Measurements from ENCODE around the gene CD40. TPM values are rescaled to one million over a fixed set of nuclear protein-coding genes. Genes with fewer than 3 reads are reported as not detected.
A peak's percentile ranks its signal among the peaks of the same experiment; 100 is the strongest.

CD40 gene
- total RNA-seq: 0.41 TPM

DNA sequence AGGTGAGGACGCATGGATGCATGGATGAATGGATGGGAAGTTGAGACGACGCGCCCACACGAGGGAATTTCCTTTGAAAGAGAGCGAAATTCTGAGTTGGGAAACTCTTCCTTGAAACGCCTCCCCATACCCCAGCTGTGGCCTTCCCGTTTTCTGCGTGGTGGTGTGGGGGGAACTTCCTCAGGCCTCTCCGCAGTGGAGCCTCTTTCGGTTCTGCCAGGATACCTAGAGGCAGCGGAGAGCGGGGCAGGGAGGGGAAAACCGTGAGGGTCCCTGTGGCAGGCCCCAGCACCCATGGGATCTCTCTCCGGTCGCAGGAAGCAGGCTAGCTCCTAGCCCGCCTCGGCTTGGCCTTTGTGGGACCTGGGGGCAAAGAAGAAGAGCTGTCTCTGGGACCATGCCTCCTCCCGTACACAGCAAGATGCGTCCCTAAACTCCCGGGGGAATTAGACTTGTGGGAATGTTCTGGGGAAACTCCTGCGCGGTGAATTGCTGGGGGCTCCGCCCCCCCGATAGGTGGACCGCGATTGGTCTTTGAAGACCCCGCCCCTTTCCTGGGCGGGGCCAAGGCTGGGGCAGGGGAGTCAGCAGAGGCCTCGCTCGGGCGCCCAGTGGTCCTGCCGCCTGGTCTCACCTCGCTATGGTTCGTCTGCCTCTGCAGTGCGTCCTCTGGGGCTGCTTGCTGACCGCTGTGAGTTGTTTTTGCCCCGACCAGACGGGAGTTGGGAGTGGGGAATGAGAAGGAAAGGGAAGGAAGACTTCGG, at the start of gene CD40:
TSS of gene CD40 (plus strand) at position 611 of the 764 bp plus-strand sequence. CDS start at position 641, 30 bp downstream.
- FAIRE-seq (no peak), DNase-seq (ENCODE audit: low spot score in 2 of 2) (peak; percentile 45 to 87)

DNA sequence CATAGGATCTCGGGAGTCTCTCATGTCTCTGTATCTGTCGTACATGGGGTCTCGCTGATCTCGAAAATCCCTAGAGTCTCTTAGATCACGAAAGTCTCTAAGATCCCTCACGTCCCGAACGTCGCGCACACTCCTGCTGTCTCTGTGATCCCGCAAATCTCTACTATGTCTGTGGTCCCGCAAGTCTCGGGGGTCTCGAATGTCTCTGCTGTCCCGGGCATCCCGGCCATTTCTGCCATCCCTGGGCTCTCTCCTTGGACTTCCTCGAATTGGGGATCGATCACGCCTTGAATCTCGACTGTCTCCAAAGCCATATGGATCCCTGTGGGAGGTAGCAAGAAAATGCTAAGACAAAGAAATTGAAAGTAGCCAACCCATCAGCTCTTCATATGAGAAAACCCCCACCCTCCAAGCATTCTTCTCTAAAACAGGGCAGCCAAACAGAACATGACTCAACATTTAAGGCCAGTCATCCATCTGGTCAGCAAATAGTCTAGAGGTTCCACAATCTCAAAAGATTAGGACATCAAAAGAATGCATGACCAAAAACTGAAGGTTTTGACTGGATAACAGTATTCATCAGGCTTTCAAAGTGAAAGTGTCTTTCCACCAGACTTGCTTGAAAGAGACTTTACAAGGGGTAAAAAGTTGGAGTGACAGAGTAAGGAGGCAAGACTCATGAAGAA, 47.8 kb upstream of the CD40 start:
- FAIRE-seq (no peak), DNase-seq (ENCODE audit: low spot score in 2 of 2) (no peak)

GRCh38 chr20:46071573-46071972, 46.5 kb upstream of the CD40 start:
- FAIRE-seq (no peak), DNase-seq (ENCODE audit: low spot score in 2 of 2) (no peak)

GRCh38 chr20:46073024-46073423, 45.1 kb upstream of the CD40 start:
- DNase-seq (ENCODE audit: low spot score in 2 of 2) (no peak), FAIRE-seq (no peak)

- FAIRE-seq (no peak), DNase-seq (ENCODE audit: low spot score in 2 of 2) (no peak)
Measured at GRCh38 chr20:46073443-46073842, 44.7 kb upstream of the CD40 start.

- no peak for FAIRE-seq
- DNase-seq (ENCODE audit: low spot score in 2 of 2): no peak
Measured at GRCh38 chr20:46074006-46074405, 44.1 kb upstream of the CD40 start.

GRCh38 chr20:46076806-46077205, 41.3 kb upstream of the CD40 start:
- FAIRE-seq (no peak), DNase-seq (ENCODE audit: low spot score in 2 of 2) (no peak)

DNA sequence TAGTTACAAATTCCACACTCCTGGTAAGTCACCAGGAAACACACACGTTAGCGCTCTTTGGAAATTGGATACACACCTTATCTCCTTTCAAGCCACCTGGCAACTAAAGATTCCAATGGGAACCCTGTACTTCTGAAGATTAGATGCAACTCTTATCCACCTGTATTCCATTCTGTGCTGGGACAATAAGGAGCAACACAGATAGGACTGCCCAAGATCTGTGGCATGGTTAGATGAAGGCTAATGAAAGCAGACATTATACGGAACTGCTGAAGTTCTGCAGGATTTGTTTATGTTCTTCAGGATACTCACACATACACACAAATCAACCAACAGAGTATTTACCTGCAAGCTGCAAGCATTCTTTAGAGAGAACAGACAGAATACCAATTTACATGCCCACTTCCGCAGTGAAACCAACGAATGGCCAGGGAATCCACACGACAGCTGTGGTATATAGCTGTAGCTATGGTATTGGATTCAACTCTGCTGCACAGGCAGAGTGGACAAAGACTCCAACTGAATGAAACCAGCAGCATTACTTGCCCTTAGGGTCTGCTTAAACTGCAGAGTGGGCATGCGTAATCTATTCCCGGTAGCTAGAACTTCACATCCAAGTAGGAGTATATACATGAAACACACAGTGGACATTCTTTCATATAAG, 40.3 kb upstream of the CD40 start:
- DNase-seq (ENCODE audit: low spot score in 2 of 2): no peak
- no peak for FAIRE-seq

GRCh38 chr20:46078954-46079353, 39.2 kb upstream of the CD40 start:
- no peak for DNase-seq (ENCODE audit: low spot score in 2 of 2)
- no peak for FAIRE-seq

- DNase-seq (ENCODE audit: low spot score in 2 of 2): no peak
Measured at GRCh38 chr20:46081074-46081473, 37.0 kb upstream of the CD40 start.

DNA sequence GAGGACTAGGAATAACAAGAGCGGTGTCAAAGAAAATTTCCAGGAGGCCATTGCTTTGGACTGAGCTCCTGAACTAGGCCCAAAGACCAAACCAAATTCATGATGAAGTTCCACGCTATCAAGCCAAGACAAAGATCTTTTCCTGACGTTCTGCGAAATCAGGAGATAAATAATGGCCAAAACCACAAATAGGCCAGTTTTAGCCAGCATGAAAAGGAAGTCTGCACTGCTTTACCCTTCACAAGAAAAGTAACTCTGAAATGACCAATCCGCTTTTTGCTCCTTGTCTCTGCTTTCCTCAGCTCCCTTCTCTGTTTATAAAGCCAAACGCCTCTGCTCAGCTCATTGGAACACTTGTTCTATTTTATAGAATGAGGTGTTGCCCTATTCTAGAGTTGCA, 35.0 kb upstream of the CD40 start:
- DNase-seq (ENCODE audit: low spot score in 2 of 2) (no peak), FAIRE-seq (no peak)

More at GRCh38 chr20:46081074-46081473, 37.0 kb upstream of the CD40 start:
- no peak for FAIRE-seq

GRCh38 chr20:46083531-46084061, 34.5 kb upstream of the CD40 start:
- no peak for FAIRE-seq
- no peak for DNase-seq (ENCODE audit: low spot score in 2 of 2)

DNA sequence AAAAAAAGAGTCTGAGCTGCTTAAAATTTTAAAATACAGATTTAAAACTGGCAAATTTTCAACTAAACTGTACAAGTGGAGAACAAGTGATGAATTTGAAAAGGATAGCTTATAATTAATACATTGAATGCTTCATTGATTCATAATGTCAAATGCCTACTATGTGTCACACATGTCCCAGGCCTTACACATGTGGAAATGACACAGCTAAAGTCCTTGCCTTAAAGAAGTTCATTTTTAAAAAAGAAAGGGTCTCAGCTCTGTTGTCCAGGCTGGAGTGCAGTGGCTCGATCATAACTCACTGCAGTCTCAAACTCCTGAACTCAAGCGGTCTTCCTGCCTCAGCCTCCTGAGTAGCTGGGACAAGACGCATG, 33.3 kb upstream of the CD40 start:
- FAIRE-seq: no peak
- DNase-seq (ENCODE audit: low spot score in 2 of 2): no peak

GRCh38 chr20:46085179-46085851, 32.8 kb upstream of the CD40 start:
- DNase-seq (ENCODE audit: low spot score in 2 of 2) (no peak), FAIRE-seq (no peak)

GRCh38 chr20:46087161-46087560, 31.0 kb upstream of the CD40 start:
- FAIRE-seq: no peak
- no peak for DNase-seq (ENCODE audit: low spot score in 2 of 2)

- no peak for DNase-seq (ENCODE audit: low spot score in 2 of 2)
- FAIRE-seq: no peak
Measured at GRCh38 chr20:46088409-46089166, 29.5 kb upstream of the CD40 start.

DNA sequence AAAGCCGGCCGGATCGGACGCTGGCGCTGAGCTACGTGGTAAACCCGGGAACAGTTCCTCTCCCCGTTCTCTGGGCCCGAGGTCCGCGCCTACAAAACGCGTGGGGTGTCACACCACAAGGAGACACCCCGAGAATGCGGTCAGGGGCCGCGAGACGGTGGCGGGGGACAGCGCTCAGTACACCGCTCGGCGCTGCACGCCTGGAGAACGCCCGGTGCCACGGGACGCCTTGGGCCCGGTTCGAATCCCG, 29.0 kb upstream of the CD40 start:
- DNase-seq (ENCODE audit: low spot score in 2 of 2) (peak in 1 of 2 donors; percentile 47), FAIRE-seq (no peak)

GRCh38 chr20:46089417-46090388, 28.4 kb upstream of the CD40 start, which contains the start of gene NCOA5:
TSS of gene NCOA5 (minus strand) at chr20:46089962. CDS start at chr20:46079424, 10,538 bp downstream.
- FAIRE-seq (no peak), DNase-seq (ENCODE audit: low spot score in 2 of 2) (peak; percentile 94 to 98)

Measured in frontal cortex (tissue), 4 donors.